Uterine smooth muscle cell (primary cell): ENCODE data around the gene BAHCC1. TPM values are rescaled to one million over a fixed set of nuclear protein-coding genes. Genes with fewer than 3 reads are reported as not detected.

Experiments
- total RNA-seq: library from RNA; depleted of rRNA; stranded (reverse); fragments of >200 nt; gene quantifications from 2 replicates; pipeline ENCODE4 v1.2.3, GENCODE V29; 2014

Gene BAHCC1
- 3.3 and 4.6 TPM in 2 replicates for total RNA-seq

GRCh38 chr17:81394921-81395599, at the start of gene BAHCC1:
TSS of gene BAHCC1 (plus strand) at chr17:81395457. CDS start at chr17:81399740, 4,283 bp downstream.

GRCh38 chr17:81512562-81513371, 117.5 kb downstream of the BAHCC1 start, which contains the start of gene ACTG1:
TSS of gene ACTG1 (minus strand) at chr17:81512799. CDS start at chr17:81512354, 445 bp downstream.

Other genes with a start within 250 kb of the BAHCC1 start
- gene PVALEF, start 229.9 kb upstream of the BAHCC1 start, total RNA-seq: not detected in 2 replicates
- gene AATK, start 229.2 kb upstream of the BAHCC1 start, total RNA-seq: 0.11 and 0.50 TPM in 2 replicates
- 15.4 and 16.6 TPM in 2 replicates for gene CEP131, start 172.5 kb upstream of the BAHCC1 start, total RNA-seq
- gene TEPSIN, start 156.4 kb upstream of the BAHCC1 start, total RNA-seq: 16.5 and 19.2 TPM in 2 replicates
- gene NDUFAF8, start 156.1 kb upstream of the BAHCC1 start, total RNA-seq: 30.0 and 33.6 TPM in 2 replicates
- gene SLC38A10, start 100.2 kb upstream of the BAHCC1 start, total RNA-seq: 66.0 and 117 TPM in 2 replicates
- gene ACTG1, start 117.3 kb downstream of the BAHCC1 start, total RNA-seq: 7,210 and 9,433 TPM in 2 replicates
- 1.5 and 4.6 TPM in 2 replicates for gene FSCN2, start 132.9 kb downstream of the BAHCC1 start, total RNA-seq
- gene FAAP100, start 156.9 kb downstream of the BAHCC1 start, total RNA-seq: 17.8 and 21.4 TPM in 2 replicates
- gene NPLOC4, start 241.7 kb downstream of the BAHCC1 start, total RNA-seq: 80.0 and 98.2 TPM in 2 replicates
- gene TSPAN10, start 241.7 kb downstream of the BAHCC1 start, total RNA-seq: 1.3 and 4.0 TPM in 2 replicates